SK-N-MC (cell line): ENCODE data around the gene C6orf136.

Experiments used
- DNase-seq: peaks from one replicate; pipeline ENCODE4 v3.0.0-alpha.2; 2011; ENCODE audit warnings: low read depth, low spot score
- H3K27ac ChIP-seq: fragments of 200-600 bp; sonication (generic); 2 replicates; pipeline ENCODE4 v1.5.1; 2016; ENCODE audit warnings: mixed run types
- H3K36me3 ChIP-seq: fragments of 200-600 bp; sonication (generic); 2 replicates; pipeline ENCODE4 v1.6.1; 2017; ENCODE audit warnings: antibody characterized with exemption, low read length, mixed read lengths; ENCODE audit not compliant: insufficient read depth
- H3K4me3 ChIP-seq: fragments of 200-600 bp; sonication (generic); 2 replicates; pipeline ENCODE4 v1.5.1; 2016
- H3K9ac ChIP-seq: fragments of 200-600 bp; sonication (generic); 2 replicates; pipeline ENCODE4 v1.8.0; 2017; ENCODE audit warnings: mixed run types, mixed read lengths; ENCODE audit not compliant: insufficient read length
- H3K9me3 ChIP-seq: fragments of 200-600 bp; sonication (generic); 2 replicates; pipeline ENCODE4 v1.6.1; 2017; ENCODE audit warnings: low read depth, mild to moderate bottlenecking, antibody characterized with exemption, low read length, moderate library complexity, mixed read lengths
- EZH2 ChIP-seq: fragments of 200-600 bp; sonication (generic); IDR thresholded peaks from one replicate; pipeline ENCODE4 v1.6.1; 2017; ENCODE audit warnings: antibody characterized with exemption
- FOXP2 ChIP-seq: optimal IDR thresholded peaks from 2 replicates; pipeline ENCODE3; 2011; ENCODE audit warnings: mild to moderate bottlenecking, moderate library complexity; ENCODE audit not compliant: insufficient read depth; ENCODE audit errors: extremely low read length, control extremely low read depth
- POLR2AphosphoS5 ChIP-seq: IDR thresholded peaks from 2 replicates; pipeline ENCODE4 v1.6.1; 2012; ENCODE audit warnings: mild to moderate bottlenecking, low read depth, low read length, borderline replicate concordance

Gene C6orf136

DNA sequence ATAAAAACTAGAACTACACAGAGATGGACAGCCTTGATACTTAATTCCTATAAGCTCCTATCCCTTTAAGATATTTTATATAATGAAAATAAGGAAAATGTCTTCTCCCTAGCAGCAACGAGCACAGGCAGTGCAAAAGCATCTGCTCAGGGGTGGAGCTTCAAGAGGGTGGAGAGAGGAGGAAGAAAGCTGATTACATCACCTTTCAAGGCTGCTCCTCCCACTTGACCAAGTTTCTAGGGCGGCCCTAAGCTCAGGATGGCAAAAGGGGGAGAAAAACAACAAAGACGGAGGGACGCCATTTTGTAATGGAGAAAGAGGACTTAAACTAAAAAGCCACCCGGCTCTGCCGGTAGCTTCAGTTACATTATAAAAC, 32.1 kb upstream of the C6orf136 start:
- Histone ChIP-seq H3K4me3 (peak overlapping the region; percentile 99), H3K9ac (peak overlapping the region; percentile 100), H3K9me3 (no peaks in the 10 kb centered on the region), H3K36me3 (peaks cover 28% of the 10 kb centered on the region), H3K27ac (peak overlapping the region; percentile 100)
- TF ChIP-seq EZH2 (no peak), FOXP2 (no peak), POLR2AphosphoS5 (peak; percentile 28; the same call in 1 of the 2 replicates)
- peak; percentile 99 for DNase-seq

- Histone ChIP-seq H3K9ac (peak overlapping the region; percentile 100), H3K4me3 (peak overlapping the region; percentile 99), H3K9me3 (no peaks in the 10 kb centered on the region), H3K27ac (peak overlapping the region; percentile 100), H3K36me3 (peaks cover 27% of the 10 kb centered on the region)
- peak; percentile 58 for DNase-seq
- no peak for TF ChIP-seq FOXP2
- peak; percentile 87 for TF ChIP-seq POLR2AphosphoS5
- TF ChIP-seq EZH2 = no peak
Measured at GRCh38 chr6:30615219-30615957, 31.5 kb upstream of the C6orf136 start.

DNA sequence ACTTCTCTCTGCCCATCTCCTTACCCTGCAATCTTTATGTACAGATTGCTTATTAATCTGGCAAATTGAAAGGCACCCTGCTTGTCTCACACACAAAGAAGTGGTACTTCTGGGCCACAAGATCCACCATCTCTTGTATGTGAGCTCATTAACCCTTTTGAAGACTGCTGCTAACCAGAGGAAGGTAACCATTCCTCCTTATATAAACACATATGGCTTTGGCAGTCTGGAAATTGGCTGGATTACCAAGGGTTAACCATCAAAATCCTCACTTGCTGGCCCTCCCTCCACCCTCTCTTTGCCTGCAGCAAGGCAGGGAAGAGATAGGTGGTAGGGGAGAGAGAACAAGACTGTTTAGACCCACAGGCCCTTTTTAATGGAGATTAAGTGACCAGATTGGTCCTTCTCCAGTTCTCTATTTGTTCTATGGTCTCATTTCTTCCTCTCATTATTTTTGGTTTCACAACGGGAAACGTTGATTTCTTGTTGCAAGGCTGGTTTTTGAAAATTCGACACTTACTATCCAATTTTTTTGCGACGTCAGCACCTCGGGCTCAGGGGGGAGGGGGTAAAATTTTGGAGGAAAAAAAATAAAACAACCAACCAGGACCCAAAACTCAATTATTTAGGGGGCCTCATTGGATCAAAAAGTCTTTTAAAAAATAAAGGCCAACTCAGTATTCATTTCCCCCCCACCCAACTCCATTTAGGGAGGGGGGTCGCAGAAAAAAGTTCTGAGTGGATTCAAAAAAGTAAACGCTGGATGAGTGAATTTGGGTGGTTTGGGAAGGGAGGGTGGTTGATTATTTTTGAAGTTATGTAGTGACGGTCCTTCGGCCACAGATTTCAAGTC, 30.7 kb upstream of the C6orf136 start:
- DNase-seq = no peak
- Histone ChIP-seq H3K4me3 (peak overlapping the region; percentile 99), H3K9ac (peak overlapping the region; percentile 100), H3K9me3 (no peaks in the 10 kb centered on the region), H3K27ac (peak overlapping the region; percentile 100), H3K36me3 (peaks cover 35% of the 10 kb centered on the region)
- TF ChIP-seq POLR2AphosphoS5 = peak; percentile 80
- TF ChIP-seq EZH2 = no peak
- TF ChIP-seq FOXP2 = no peak

DNA sequence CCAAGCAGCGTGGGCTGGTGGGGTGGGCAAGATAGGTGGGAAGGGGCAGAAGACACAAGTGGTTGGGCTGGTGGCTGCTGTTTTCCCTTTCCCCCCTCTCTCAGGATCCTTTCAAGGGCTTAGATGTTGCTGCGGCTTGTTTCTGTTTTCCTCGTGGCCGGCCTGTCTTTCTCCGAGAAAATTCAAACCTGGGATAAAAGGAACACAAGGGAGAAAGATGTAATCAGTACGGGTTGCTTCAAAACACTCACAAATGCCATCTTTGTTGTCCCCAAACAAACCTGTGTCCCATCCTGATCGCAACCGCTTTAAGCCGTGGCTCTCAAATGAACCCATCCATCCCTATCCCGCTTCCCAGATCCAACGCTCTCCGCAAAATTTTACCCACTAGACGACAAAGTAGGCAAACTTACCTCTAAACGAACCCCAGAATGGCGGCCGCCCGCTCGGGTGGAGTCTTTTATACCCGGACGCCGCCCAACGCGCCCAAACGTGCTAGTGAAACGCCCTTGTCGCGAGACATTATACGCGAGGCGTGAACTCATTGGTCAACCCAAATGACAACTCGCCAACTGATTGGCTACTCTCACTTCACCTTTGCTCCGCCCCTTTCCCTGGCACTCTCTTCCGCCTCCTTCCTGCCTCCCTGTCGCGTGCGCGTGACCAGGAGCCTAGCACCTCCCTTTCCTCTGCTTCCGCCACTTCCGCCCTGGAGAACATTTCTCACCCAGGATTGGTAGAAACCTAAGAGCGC, 29.9 kb upstream of the C6orf136 start, which contains the start of gene PPP1R10:
Gene PPP1R10 (minus strand): TSS at position 433 of the 754 bp plus-strand sequence. CDS start 7,299 bp downstream, outside the sequence.
- Histone ChIP-seq H3K36me3 (peaks cover 42% of the 10 kb centered on the region), H3K9ac (peak within 1 kb of the TSS; percentile 100), H3K27ac (peak within 1 kb of the TSS; percentile 100), H3K4me3 (peak within 1 kb of the TSS; percentile 99), H3K9me3 (no peaks in the 10 kb centered on the region)
- peak; percentile 100 for TF ChIP-seq POLR2AphosphoS5
- TF ChIP-seq EZH2 = no peak
- TF ChIP-seq FOXP2 = no peak
- DNase-seq = peak; percentile 100

DNA sequence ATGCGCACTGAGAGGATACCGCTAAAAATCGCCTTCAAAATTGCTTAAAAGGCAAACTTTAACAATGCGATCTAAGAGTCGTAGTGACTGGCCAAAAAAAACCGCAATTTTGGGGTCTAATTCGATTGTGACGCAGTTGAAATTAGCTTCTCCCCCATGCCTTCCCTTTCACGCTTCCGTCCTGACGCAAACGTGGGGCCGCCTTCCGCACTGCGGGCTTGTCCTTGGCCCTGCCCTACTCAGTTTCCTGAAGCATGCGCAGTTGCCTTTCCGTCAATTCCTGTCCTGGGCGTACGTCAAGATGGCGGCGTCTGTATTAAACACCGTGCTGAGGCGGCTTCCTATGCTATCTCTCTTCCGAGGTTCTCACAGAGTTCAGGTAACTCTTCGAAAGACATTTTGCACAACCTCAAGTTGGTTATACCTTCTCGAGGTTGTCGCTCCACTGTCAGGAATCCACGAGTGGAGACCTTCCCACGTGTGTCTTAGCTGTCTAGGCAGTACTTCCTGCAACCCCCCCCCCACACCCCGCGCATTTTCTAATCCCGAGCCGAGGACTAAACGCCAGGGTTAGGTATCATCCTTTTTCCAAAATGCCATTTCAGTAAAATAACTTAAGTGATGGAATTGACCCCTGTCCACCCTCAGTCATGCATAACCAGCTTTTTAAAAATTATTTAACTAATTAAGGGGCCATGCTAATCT, 29.2 kb upstream of the C6orf136 start, which contains the start of gene MRPS18B:
Gene MRPS18B (plus strand): TSS at position 276 of the 705 bp plus-strand sequence. CDS start 26 bp downstream, at position 302.
- Histone ChIP-seq H3K27ac (peak within 1 kb of the TSS; percentile 100), H3K9me3 (no peaks in the 10 kb centered on the region), H3K4me3 (peak within 1 kb of the TSS; percentile 99), H3K9ac (peak within 1 kb of the TSS; percentile 100), H3K36me3 (peaks cover 49% of the 10 kb centered on the region)
- DNase-seq = peak; percentile 97
- peak; percentile 99 for TF ChIP-seq POLR2AphosphoS5
- TF ChIP-seq EZH2 = no peak
- no peak for TF ChIP-seq FOXP2

DNA sequence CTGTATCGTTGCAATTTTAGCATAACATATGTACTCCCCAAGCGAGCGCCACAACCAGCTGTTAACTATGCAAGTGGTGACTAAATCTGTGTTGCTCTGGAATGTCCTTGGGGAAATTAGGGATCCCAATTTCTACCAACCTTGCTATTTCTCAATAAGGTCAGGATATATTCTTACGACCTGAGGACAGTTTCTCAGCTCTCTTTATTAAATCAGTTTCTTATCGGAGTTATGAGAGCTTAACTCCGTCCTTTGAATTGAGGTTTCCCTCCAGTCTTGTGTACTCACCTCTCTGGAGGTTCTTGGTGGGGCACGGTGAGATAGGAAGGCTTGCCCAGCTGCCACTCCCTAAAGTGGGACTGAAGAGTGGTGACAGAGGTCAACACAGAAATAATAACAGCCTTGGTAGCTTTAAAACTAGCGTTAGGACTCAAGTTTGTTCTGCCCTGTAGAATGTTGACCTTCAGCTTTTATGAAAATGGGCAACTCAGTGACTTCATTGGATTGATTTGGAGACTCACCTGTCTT, 28.6 kb upstream of the C6orf136 start:
- H3K9ac ChIP-seq = peak overlapping the region; percentile 86
- TF ChIP-seq FOXP2 = no peak
- no peak for TF ChIP-seq EZH2
- TF ChIP-seq POLR2AphosphoS5 = no peak
- no peak for DNase-seq
- H3K36me3 ChIP-seq = peaks cover 55% of the 10 kb centered on the region
- no peaks in the 10 kb centered on the region for H3K9me3 ChIP-seq
- H3K27ac ChIP-seq = peak overlapping the region; percentile 99
- peak overlapping the region; percentile 81 for H3K4me3 ChIP-seq

- no peaks in the 10 kb centered on the region for H3K9me3 ChIP-seq
- H3K27ac ChIP-seq = no peak overlapping the region
- no peak for DNase-seq
- H3K9ac ChIP-seq = peak overlapping the region; percentile 15
- H3K36me3 ChIP-seq = peaks cover 63% of the 10 kb centered on the region
- H3K4me3 ChIP-seq = no peak overlapping the region
- no peak for TF ChIP-seq EZH2
- no peak for TF ChIP-seq POLR2AphosphoS5
- TF ChIP-seq FOXP2 = no peak
Measured at GRCh38 chr6:30619561-30619960, 27.4 kb upstream of the C6orf136 start.
